GM18520 (cell line): ENCODE measurements around the gene TRERF1.

Source experiments
- ATAC-seq: cut with Tn5 transposase; IDR thresholded peaks from one replicate; pipeline ENCODE4 v1.9.1; 2021; ENCODE audit not compliant: unreplicated experiment

Gene TRERF1

DNA sequence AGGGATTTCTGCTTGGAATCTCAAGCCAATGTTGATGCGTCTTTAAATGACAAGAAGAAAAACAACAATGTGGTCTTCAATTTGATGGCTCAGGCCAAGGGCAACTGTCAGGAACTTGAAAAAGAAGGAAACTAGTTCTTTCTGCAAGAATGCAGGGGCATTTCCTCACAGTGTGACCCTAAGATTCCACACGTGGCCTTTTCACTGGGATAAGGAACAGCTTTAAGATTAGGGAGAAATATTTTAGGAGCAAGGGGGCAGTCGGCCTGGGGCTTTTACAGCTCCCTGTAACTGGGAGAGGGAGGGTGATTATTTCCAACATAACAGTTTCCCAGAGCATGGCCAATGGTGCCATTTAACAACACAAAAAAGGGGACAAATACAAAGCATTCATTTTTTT, 194.7 kb downstream of the TRERF1 start:
- no peak for ATAC-seq

DNA sequence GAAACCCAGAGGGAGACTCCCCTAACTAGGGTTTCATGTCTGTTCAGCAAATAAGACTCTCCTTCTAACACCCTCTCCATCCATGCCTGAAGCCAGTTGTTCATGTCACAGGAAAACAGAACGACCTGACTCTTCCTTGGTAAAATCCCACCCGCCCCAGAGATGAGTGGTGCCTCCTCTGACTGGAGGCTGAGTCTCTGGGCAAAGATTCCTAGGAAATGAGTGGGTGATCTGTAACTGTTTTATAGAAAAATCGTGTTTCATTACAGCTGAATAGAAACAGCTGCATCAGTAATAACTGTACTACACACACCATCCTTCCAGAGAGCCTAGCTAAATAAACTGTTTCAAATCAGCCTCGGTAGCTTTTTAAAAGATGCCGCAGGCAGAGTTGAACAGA, 196.7 kb downstream of the TRERF1 start:
- ATAC-seq = no peak

DNA sequence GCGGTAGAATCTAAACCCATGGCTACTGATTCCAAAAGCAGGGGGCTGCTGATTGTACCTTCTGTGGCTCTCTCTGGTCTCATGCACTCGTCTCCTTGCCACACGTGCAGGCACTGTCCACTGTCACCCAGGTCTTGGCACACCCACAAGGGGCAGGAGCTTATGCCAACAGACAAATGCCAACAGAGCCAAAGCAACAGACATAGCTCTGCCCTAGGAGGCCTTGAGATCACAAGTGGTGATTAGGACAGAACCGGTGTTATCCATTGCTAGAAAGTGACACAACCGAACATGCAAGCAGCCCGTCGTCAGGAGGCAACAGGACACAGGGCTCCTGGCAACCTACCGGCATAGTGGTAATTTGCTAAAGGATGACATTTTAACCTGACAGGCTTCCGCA, 197.2 kb downstream of the TRERF1 start:
- ATAC-seq = no peak

DNA sequence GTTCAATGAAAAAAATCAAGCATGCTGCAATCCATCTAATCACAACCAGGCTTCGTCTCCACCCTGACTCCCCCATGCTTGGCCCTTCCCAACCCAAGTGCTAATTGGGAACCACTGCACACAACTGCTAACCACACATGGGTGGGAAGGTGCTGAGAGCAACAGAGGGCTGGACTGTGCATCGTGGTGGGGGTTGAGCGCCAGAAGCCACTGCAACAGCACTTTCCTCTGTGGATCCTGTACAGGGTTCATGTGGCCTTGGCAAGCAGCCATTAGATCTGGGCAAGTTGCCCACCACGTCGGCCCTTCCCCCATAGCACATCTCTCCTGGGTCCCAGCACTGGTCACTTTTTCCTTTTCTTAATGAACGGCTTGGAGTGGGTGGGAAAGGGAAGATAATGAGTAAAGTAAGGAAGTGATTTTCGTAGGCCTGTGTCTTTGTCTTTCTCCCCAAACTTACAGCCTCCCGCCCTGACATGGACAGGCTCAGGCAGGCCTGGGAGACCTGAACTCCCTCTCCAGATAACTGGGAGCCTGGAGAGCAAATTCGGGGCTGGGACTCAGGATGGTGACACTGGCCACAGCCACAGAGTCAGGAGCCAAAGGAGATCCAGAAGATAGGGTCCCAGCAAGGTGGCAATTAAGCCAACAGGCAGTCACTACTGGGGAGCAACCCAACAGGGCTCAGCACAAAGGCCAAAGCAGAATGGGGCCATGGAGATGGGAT, 199.7 kb downstream of the TRERF1 start:
- no peak for ATAC-seq

DNA sequence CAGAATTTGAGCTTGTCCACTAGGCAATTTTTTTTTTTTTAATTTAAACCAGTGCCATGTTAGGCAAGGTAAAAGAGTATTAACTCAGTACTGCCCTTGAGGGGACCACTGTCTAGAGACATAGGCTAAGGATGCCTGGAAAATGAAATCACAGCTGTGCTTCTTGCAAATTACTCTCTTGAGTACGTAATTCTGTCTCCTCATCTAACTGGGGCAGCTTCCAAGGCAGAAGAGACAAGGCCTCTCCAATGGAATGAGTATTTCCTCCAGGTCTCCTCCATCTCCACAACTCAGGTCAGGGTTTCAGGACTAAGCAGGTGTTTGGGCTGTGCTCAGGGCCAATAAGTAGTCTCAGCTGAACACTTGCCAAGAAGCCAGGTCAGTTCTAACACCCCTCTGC, 200.2 kb downstream of the TRERF1 start:
- no peak for ATAC-seq

DNA sequence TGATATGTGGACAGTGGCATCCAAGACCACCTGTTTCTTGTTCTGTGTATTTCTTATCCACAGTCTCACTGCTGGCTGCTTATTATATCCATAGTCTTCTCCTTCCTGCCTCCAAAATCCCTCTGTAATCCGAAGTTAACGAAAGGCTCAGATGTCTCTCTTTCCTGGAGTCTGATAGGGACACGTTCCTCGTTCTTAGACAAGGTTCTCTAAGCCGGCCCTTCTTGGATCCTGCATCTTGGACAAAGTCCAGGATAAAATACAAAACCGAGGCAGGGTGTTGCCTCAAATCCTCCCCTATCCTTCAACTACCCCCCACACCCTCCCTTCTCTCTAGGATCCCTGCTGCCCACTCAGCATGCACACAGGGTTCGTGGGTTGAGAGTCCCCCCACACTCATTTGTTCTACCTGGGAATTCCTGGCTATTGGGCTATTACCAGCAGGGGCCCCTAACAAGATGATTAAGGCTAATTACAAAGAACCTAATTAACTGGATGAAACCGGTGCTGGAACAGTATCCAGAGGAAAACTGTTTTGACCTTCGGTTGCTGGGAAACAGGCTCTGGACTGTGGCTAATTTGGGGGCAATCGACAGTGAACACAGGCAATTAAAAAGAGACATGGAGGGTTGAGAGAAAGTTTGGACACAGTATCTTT, 201.3 kb downstream of the TRERF1 start:
- ATAC-seq = no peak

DNA sequence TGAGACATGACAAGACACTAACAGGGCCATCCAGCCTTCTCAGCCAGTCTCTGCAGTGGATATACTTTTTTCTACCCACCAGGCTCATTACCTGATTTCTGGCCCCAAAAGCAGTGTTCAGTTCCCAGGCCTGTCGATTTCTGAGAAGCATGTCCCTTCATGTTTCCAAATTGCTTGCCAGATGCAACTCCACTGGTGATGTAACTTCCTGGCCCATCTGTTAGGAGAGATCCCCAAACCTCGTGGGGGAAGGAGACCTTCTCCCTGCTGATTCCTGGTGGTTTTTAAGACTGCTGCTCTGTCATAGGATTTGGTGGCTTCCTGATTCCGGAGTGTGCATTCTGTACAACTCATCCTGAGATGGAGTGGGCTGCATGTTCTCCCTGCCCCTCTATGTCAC, 202.4 kb downstream of the TRERF1 start:
- ATAC-seq = no peak

DNA sequence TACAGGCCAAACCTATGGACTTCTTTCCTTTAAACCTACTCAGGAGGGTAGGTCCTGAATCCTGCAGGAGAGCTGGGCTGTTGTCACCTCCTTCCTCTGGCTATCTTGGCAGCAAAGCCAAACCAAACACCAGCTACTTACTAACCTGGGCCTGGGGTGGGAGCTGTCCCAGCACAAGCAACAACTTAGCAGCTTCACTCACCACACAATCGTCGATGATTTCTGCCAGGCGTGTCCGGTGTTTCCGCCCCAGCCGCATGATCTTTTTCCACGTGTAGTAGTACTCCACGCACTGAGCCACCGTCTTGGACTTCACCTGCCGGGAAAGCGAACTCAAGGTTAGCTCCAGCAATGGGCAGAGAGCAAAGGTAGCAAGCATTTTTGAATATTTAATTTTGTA, 208.7 kb downstream of the TRERF1 start:
- ATAC-seq = no peak

DNA sequence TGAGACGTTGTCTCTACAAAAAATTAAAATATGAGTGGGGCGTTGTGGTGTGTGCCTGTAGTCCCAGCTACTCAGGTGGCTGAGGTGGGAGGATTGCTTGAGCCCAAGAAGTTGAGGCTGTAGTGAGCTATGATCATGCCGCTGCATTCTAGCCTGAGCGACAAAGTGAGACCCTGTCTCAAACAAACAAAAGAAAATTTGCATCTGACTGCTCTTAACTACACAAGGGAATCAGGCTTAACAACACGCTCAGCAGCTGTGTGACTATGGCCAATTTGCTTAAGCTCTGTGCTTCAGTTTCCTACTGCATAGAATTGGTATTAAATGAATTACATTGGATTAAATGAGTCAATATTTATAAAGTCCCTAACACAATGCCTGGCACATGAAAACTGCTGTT, 209.8 kb downstream of the TRERF1 start:
- no peak for ATAC-seq

DNA sequence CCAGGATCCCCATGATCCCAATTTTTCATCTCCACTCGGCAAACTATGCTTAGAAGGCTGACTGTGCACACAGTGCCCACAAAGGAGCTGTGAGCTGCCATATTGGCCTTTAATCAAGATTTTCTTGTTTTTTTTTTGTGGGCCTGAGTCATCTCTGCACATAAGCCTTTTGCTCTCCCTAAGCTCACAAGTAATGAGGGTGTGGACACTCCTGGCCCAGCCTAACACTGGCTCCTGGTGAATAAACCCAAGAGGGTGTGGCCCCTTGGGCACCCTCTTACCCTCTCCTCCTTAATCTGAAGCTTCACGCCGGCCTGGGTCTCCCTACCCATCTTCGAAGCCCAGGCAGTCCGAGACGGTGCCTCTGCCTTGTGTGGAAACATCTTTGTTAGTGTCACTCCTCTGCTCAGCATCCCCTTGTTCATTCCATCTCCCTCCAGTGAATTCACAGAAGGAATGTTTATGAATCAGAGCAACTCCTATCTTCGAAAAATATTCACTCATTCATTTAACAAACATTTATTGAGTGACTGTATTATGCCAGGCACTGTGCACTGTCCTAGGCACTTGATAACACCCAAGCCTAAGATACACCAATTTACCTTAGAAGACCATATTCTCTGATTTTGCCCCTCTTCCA, 211.9 kb downstream of the TRERF1 start:
- ATAC-seq = no peak

DNA sequence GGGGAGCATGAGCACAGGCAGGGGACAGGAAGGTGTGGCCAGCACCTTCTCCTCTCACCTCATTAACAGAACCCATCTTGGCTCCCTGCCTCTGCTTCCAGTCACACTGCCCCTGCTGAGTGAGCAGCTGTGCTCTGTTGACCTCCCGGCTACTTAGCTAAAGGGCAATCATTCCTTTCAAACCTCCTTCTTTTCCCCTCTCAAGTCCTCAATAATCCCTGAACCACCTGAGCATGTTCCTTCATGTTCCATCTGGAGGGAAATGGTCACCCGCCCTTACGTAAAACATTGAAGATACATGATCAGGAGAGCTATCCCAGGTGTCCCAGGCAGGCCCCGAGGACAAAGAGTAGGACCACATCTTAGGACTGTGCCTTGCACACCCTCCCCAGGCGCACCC, 212.4 kb downstream of the TRERF1 start:
- ATAC-seq = no peak

DNA sequence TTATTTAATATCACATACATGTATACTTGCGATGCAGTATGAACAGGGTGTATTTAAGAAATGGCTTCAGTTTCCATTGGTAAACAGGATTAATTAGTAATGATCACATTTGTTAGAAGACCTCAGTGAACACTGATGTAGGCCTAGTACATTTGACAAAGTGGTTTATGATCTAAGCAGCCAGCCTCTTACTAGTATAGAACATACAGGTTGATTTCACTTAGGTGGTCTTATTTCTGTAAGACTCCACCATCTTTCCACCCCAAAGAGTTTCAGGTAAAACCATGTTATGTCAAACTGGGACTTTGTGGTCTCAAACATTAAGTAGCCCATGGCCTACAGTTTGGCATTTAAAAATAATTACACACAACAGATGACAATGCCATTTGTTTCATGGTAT, 213.9 kb downstream of the TRERF1 start:
- ATAC-seq = no peak

DNA sequence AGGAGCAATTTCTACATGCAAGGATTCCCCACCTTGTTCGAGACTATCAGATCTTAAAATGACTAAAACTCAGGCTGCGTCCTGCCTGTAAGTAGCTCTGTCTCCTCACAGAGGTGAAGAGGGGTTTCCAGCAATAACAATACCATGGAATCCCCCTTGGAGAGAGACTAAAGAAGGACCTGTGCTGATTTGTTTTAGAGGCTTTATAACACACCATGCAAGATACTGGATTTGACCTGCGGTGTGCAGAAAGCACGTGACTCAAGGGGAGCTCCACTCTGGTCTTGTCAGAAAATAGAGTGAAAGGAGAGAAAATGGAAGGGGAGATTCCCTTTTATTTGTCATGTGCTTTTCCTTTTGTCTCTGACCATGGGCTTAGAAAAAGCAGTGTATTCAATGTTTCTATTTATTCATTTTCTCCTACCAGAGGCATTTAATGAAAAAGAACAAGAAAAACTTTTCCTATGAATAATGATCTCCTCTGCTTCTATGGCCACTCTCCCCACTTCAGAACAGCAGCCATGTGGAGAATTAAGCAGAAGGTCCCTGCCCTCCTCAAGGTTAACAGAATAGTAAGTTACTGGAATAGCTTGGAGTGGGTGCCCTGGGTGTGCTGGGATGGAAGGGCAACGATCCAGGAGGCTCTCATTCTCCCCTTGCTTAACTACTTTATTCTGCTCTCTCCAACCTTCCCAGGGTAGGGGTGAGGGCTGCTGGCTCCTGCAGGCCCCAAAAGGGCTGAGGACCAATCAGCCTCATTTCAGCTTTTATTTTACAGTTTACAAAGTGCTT, 214.8 kb downstream of the TRERF1 start:
- peak; percentile 47 for ATAC-seq

DNA sequence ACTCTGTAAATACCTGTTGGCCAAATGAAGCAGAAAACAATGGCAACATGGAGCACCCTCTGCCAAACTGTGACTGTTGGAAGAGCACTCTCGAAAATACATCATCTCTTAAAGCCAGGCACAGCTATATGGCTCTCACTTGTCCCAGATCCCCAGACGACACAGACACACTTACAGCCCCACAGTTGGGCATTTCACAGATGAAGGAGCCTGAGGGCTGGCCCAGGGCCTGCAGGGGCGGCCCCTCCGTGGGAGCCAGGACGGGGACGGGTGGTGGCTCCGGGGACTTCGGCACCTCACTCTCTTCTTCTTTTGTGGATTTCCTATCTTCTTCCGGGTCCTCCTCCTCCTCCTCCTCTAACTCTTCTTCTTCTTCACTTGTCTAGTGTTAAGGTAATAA, 215.7 kb downstream of the TRERF1 start:
- ATAC-seq = no peak

DNA sequence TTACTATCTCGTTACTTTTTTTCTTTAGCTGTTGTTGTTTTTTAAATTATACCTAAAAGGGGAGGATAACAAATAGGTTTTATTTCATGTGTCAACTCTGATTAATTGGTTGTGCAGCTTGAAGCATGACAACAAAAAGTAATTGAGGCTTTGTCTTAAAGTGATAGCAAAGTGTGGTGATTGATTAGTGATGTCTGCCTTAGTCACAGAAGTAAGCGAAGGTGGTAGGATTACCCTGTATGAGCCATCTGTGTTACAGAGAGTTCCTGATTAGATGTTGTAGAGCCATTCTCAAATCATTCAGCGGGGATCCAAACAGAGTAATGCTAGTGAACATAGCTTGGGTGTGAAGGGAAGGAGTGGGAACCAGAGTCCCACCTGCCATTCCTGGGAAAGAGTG, 219.7 kb downstream of the TRERF1 start:
- ATAC-seq = no peak

DNA sequence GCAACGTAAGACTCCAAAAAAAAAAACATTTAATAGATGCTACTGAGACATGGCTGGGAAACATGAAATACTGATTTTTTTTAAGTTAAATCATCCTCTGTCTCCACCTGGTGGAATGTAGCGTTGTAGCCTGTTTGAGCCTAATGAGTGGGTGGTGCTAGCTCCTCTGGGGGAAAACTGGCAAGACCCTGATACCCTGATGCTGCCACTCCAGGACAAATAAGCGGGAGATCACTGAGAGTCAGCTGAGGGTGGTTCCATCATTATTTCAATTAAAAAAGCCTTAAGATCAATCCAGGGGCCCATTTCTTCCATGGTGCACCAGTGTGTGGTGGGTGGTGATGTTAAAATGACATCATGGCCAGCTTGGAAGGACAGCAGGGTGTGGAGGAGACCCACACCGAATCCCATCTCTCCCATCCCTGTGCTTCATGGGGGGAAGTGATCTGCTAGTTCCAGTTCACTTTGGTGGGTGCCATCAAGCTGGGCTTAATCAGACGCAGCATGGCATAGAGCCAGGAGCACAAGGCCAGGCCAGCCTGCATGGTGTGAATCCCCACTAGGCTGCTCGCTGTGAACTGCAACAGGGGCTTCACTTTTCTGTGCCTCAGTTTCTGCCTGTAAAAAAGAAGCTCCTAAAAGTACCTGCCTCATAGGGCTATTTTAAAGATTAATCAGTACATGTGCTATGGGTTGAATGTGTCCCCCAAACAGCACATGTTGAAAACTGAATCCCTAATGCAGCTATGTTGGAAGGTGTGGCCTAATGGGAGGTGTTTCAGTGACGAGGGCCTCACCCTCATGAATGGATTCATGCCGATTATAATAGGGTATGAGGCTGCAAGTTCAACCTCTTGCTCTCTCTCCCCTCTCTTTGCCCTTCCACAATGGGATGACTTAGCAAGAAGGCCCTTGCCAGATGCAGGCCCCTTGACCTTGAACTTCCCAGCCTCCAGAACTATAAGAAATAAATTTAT, 221.1 kb downstream of the TRERF1 start:
- ATAC-seq = no peak

DNA sequence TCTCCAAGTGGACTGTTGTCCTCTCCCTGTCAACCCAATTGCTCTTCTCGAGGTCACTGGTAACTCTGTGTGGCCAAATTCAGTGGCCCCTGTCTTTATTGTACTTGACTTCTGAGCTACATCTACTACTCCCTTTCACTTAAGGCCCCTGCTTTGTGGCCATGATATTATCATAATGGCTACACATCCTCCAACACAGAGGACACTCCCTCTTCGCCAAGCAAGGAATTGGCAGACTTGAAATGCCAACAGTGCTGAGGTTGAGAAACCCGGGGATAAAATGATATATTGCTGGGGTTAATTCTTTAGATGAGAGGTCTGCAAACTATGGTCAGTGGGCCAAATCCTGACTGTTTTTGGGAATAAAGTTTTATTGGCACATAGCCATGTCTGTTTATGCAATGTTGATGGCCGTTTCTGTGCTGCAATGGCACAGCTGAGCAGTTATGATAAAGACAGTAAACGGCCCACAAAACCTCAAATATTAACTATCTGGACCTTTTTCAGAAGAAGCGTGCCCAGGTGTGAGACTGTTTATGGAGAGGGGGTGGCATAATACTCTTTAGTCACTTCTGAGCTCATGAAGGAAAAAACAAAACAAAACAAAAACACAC, 222.1 kb downstream of the TRERF1 start:
- no peak for ATAC-seq

DNA sequence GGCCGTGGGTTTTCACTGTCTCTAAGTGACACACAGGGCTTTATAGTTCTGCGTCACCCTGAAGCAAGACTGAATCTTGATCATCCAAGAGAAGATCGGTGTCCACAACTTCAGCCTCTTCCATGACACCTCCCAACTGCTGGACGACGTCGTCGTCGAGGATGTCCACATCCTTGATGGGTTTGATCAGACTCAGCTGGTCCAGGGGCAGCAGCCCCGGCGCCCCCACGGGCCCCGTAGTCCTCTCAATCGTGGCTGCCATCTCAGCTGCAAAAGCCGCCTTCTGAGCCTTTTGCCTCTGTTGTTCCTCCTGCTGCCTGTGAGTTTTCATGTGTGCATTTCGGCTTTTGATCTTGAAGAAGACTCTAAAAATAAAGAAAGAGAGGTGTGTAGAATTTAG, 223.4 kb downstream of the TRERF1 start:
- ATAC-seq = no peak

DNA sequence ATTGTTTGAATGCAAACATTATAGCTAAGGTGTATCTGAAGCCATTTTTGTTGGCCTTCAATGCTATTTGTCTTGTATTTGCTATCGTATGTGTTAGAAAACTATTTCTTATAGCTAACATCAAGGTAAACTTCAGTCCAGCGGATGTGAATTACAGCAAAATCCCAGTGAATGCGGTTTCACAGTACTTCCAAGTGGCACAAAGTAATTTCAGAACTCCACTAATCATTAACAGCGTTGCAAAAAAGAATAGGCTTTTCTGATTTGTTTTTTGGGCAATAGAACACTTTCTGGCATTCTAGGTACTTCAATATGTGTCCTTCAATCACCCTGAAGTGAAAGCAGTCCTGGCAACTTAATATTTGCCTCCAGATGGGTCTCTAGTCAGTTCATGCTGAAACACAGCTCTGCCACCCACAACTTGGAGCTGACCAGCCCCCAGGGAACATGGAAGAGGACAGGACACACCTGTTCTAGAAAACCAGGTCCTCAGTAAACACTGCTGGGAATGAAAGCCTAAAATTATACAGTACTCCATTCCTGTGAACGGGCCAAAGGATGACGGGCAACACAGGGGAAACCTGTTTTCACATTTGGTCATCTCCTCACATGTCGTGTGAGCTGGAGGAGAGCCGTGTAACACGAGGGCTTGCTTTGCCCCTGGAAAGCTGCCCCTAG, 224.4 kb downstream of the TRERF1 start:
- ATAC-seq = no peak
